GM18858 (cell line): ENCODE measurements around the gene PEX7.
"Not testable (repeated sequence)": the region's sequence is repeated elsewhere in the genome, so short reads cannot be mapped to it uniquely, and the experiment has no call there.

Experiments used
- ATAC-seq: cut with Tn5 transposase; IDR thresholded peaks from one replicate; pipeline ENCODE4 v1.9.1; 2021; ENCODE audit not compliant: unreplicated experiment

Gene PEX7

GRCh38 chr6:136840276-136841001 is 18.0 kb downstream of the PEX7 start:
- no peak for ATAC-seq

- ATAC-seq: no peak
Measured at GRCh38 chr6:136843210-136843609, 20.8 kb downstream of the PEX7 start.

GRCh38 chr6:136846046-136846445 is 23.7 kb downstream of the PEX7 start:
- no peak for ATAC-seq

- not testable (repeated sequence) for ATAC-seq
Measured at GRCh38 chr6:136846477-136846876, 24.1 kb downstream of the PEX7 start.

- not testable (repeated sequence) for ATAC-seq
Measured at GRCh38 chr6:136849979-136850563, 27.7 kb downstream of the PEX7 start.

- ATAC-seq: no peak
Measured at GRCh38 chr6:136859430-136859829, 37.0 kb downstream of the PEX7 start.

- ATAC-seq: no peak
Measured at GRCh38 chr6:136860043-136860442, 37.7 kb downstream of the PEX7 start.

- ATAC-seq: no peak
Measured at GRCh38 chr6:136862662-136863061, 40.3 kb downstream of the PEX7 start.

GRCh38 chr6:136863752-136864151 is 41.4 kb downstream of the PEX7 start:
- no peak for ATAC-seq

GRCh38 chr6:136864676-136865075 is 42.3 kb downstream of the PEX7 start:
- ATAC-seq: no peak

- no peak for ATAC-seq
Measured at GRCh38 chr6:136866872-136867416, 44.6 kb downstream of the PEX7 start.

- no peak for ATAC-seq
Measured at GRCh38 chr6:136869451-136869850, 47.1 kb downstream of the PEX7 start.

- no peak for ATAC-seq
Measured at GRCh38 chr6:136873748-136874147, 51.4 kb downstream of the PEX7 start.

GRCh38 chr6:136876469-136876868 is 54.1 kb downstream of the PEX7 start:
- not testable (repeated sequence) for ATAC-seq

GRCh38 chr6:136880748-136881460 is 58.5 kb downstream of the PEX7 start:
- ATAC-seq: no peak

GRCh38 chr6:136886091-136886490 is 63.7 kb downstream of the PEX7 start:
- no peak for ATAC-seq

- ATAC-seq: no peak
Measured at GRCh38 chr6:136887953-136888352, 65.6 kb downstream of the PEX7 start.

- ATAC-seq: no peak
Measured at GRCh38 chr6:136889271-136890193, 67.1 kb downstream of the PEX7 start.

- ATAC-seq: no peak
Measured at GRCh38 chr6:136890194-136890839, 67.9 kb downstream of the PEX7 start.

- no peak for ATAC-seq
Measured at GRCh38 chr6:136890986-136891385, 68.6 kb downstream of the PEX7 start.
